Skin of body (tissue), 2 donors: Measurements from ENCODE around the gene PNLIPRP1. TPM values are rescaled to one million over a fixed set of nuclear protein-coding genes. Genes with fewer than 3 reads are reported as not detected.

Source experiments
- DNase-seq: peaks from one replicate; lab custom pipeline; 2025; lab: John Stamatoyannopoulos, UW
- total RNA-seq: library from RNA; depleted of rRNA; stranded (reverse); fragments of >200 nt; gene quantifications from one replicate; pipeline ENCODE4 v1.2.3, GENCODE V29; 2014

PNLIPRP1 gene
- total RNA-seq, 1 donor from 2014 or later = not detected

DNA sequence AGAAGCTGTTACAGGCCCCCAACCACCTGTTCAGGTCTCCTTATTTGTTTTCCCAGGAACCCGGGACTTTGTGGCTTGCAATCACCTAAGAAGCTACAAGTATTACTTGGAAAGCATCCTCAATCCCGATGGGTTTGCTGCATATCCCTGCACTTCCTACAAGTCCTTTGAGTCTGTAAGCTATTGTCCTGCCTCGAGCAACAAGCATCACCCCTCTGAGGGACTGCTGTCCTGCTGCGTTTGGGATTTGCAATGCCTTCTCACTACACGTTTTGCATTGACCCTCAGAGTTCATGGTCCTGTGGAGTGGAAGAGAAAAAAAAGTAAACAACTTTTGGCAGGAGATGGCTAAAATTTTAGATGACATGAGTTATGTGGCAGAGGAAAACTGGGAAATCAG is 9.2 kb downstream of the PNLIPRP1 start:
- DNase-seq = no peak

DNA sequence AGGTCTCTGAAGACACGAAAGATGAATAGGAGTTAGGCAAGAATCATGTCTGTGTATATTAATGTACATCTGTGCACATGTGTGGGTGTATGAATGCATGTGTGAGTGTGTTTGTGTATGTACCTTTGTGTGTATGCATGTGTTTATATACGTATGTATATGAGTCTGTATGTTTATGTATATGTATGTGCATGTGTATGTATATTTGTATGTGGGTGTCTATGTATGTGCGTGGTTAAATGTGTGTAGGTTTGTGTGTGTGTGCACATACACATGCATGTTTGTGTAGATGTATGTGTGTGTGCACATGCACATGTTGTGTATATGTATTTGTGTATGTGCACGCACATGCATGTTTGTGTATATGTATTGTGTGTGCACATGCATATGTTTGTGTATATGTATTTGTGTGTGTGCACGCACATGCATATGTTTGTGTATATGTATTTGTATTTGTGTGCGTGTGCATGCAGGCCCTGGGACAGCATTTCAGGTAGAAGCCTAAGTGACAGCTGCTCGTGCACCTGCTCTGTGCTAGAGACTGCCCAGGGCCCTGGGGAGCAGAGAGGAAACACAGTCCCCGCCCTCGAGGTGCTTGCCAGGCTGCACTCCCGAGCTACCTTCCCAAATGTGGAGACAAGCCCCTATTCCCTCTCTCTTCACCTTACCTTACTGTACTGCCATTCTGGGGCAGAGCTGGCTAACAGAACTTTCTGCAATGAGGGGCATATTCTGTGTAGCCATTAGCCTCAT is 12.1 kb downstream of the PNLIPRP1 start:
- no peak for DNase-seq

GRCh38 chr10:116606061-116606483 is 15.3 kb downstream of the PNLIPRP1 start:
- DNase-seq = no peak

DNA sequence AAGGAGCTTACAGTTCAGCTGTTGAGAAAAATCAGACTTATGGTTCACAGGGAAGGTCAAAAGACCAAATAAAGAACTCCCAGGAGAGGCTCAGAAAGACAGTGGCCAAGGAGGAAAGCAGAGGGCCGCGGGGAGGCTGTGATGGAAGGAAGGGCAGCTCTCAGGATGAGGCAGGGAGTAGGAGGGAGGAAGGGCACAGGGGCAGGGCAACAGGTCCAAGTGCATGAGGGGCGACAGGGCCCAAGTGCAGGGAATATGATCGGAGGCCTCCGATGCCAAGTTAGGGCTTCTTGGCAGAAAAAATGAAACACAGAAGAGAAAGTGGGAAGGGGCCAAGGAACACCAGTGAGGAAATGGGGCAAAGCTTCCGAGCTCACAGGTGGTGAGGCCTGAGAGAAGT is 16.6 kb downstream of the PNLIPRP1 start:
- DNase-seq = no peak

DNA sequence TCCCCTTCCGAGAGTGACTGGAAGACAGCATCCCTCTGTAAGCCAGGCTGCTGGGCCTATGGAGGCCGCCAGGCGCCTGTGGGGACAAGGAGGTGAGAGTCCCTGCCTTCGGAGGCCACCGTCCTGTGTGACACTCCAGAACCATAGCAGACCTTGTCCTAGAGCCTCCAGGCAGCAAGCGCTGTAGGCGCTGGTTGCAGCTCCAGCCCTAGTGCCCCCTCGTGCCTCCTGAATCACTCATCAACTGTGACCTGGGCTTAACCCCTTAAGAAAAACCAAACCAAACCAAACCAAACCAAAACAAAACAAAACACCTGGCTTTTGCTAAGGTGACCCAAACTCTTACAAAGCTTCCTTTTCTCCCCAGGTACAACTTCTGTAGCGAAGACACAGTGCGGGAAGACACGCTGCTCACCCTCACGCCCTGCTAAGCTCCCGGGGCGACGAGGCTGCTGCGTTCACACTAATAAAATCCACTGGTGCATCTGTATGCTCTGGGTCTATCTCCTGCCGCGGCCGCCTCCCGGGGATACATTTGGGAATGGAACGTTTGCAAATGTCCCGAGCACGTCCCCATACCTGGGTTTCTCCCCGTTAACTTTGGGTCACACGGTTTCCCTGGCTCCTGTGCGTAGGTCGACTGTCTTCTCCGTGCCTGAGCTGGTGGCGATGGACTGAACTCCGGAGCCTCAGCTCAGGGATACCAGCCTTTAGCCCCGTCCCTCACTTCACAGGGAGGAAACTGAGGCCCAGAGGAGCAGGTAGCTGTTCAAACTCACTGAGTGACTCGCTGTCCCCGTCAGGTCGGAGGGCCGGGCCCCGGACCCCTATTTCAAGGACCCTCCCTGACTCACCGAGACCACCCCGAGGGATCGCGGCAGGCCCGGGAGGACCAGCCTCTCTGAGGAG is 18.2 kb downstream of the PNLIPRP1 start:
- DNase-seq = no peak

- no peak for DNase-seq
These were observed 19.8 kb downstream of the PNLIPRP1 start for GRCh38 chr10:116610443-116611152.

DNA sequence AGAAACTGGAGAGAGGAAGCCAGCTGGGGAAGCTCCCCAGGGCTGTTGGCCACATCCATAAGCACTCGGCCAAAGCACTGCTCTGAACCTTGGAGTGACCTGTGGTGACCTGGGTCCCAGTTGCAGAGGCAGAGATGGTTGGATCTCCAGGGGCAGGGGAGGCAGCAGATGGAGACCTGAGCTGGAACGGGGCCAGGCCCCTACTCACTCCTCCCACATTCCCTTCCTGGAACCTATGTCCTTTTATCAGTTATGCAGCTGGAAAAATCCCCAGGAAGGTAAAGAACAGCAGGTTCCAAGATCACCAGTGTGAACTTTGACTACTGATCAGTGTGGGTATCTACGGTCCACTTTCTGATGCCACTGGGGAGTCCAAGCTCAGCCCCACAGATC is 20.4 kb downstream of the PNLIPRP1 start:
- DNase-seq = no peak

- DNase-seq = no peak
These were observed 21.5 kb downstream of the PNLIPRP1 start for GRCh38 chr10:116612107-116612769.

GRCh38 chr10:116613471-116613870 is 22.7 kb downstream of the PNLIPRP1 start:
- no peak for DNase-seq

DNA sequence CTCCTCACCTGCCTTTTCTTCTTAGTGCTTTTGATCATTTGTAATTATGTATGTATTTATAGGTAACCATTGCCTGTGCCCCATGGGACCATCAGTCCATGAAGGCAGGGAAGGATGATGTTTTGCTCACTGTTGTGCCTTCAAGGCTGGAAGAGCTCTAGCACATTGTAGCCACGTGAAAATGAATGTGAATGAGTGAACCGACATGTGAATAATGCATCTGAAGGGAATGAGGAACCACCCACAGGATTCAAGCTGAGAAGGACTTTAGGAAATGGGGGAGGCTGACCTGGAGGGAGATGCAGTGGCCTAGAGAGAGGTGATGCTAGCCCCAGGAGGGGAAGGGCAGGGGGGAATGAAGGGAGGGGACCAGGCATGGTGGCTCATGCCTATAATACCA is 24.0 kb downstream of the PNLIPRP1 start:
- DNase-seq = no peak

DNA sequence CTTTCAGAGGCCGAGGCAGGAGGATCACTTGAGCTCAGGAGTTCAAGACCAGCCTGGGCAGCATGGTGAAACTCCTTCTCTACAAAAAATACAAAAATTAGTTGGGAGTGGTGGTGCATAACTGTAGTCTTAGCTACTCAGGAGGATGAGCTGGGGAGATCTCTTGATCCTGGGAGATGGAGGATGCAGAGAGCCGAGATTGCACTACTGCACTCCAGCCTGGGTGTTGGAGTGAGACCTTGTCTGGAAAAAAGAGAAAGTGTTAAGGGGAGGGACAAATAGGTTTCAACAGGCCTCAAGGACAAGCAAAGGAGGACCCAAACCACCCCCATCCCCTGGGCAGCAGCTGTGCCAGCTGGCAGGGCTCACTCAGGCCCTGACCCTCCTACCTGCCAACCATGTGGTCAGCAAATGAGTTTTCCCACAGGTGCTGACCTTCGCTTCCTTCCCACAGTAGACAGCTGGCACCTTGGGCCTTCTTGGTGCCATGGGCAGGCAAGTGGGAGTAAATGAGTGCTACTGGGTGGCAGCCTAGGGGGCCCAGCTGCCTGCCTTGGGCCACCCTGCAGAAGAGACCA is 24.5 kb downstream of the PNLIPRP1 start:
- DNase-seq = no peak

DNA sequence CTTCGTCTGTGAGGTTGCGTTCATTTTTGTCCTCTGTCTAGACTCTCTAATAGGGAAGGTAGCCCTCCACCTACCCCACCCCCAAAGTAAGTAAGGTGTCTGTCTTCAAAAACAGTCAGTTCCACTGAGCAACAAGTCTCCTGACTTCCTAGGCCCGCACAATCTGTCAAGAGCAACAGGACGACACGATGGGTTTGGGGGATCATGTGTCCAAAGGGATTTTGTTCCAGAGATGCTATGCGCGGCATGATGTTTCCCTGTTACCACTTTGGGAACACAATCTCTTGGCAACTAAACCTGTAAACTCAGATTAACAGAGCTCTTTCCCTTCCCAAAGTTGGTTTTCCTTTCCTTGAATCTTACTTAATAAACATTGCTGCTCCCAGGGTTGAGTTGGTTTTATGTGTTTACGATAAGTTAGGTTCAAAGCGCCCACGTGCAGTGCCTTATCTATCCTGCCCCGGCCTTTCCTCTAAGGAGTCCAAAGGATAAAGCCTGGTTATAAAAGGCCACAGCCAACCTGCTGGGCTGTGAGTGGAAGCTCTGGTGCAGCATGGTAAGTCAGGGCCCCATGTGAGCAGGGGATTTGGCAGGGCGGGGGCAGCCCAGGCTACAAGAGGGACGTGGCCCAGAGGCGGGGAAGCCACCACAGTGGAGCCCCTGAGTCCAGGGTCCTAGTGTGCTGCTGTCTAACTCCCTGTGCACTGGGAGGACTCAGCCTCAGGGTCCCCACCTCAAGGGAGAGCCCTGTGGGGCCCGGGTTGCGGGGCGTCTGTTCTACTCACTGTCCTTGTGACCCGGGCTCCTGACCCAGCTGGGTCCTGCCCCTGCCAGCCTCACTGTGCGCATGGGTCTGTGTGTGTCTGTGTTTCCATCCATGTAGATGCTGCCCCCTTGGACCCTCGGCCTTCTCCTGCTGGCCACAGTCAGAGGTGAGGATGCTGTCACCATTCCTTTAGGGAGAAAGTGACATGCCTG is 30.0 kb downstream of the PNLIPRP1 start, which contains the start of gene PNLIPRP2:
PNLIPRP2 (plus strand) TSS at position 531 of the 978 bp plus-strand sequence.
- no peak for DNase-seq

- DNase-seq = no peak
These were observed 30.7 kb downstream of the PNLIPRP1 start for GRCh38 chr10:116621476-116621875.

DNA sequence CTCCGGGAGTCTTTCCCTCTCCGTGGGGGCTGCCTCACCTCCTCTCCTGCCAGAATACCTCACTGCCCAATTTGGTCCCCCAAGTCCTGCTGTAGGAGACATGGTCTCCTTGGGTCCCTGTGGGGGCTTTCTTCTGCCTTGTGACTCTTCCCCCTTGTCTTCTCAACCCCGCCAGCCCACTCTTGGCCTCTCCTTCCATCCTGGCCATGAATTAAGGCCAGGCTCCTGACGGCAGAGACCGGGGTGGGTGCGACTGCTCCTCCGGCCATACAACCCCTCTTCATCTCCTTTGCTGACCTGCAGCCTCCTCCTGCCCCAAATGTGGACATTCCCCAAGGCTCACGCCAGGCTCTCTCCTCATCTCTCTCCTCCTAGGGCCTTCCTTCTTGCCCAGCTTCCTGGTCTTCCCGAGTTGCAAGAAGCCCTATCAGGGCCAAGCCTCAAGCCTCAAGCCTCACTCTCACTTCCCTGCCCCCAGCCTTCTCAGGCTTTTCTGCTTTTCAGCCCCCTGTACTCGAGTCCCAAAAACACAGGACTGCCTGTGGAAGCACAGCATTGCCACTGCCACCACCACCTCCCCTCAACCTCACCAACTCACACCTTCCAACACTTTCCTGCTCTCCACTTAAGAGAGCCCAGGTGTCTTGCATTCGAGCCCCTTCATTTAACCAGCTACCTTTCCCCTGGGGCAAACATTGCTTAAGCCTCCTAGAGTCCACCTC is 31.3 kb downstream of the PNLIPRP1 start:
- DNase-seq = no peak

- no peak for DNase-seq
These were observed 35.1 kb downstream of the PNLIPRP1 start for GRCh38 chr10:116625845-116626244.

DNA sequence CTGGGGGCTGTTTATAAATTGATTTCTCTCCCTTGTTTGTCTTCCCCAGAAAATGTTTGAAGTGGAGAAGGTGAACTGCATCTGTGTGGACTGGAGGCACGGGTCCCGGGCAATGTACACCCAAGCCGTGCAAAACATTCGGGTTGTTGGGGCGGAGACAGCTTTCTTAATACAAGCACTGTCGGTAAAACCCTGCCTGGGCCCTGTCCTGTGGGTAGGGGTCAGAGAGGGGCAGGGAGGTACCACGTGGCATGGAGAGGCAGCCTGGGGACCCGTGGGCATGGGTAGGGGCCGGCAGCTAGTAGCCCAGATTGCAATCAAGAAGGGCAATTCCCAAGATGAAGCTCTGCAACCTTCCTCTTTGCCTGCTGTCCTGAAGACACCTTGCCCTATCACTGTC is 36.1 kb downstream of the PNLIPRP1 start:
- DNase-seq = no peak

DNA sequence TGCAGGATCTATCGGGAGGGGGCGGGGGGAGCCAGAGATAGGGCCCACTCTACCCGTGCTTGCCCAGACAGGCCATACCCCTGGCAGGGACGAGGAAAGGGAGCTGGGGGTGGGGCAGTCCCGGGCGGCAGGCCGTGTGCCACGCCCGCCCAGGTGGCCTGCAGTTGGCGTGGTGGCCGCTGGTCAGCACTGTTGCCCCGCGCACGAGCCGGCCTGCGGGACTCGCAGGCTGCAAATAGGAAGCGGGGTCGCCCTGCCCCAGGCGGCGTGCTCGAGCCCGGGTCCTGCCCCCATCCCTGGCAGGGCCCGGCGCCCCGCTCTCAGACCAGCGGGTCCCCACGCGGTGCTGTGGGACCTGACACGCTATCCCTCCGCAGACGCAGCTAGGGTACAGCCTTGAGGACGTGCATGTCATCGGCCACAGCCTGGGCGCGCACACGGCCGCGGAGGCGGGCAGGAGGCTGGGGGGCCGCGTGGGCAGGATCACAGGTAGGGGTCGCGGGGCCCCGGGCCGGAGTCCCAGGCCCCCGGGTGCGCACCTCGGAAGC is 36.7 kb downstream of the PNLIPRP1 start:
- no peak for DNase-seq

DNA sequence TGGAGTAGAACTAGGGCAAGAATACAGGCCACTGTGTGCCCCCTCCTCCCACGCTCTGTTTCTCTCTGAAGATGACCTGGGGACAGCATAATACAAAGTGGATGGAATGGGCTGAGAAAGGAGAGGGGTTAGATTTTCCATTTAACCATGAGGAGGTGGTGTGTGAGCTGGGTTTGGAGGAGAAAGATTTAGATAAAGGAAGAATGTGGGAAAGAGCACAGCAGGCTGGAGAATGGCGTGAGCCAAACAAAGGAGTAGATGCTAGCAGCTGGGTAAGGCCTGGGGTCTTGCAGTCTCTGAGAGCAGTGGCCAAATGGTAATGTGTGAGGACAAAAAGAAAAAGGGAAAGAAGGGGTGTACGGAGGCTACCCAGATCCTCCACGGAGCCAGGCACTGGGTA is 38.6 kb downstream of the PNLIPRP1 start:
- no peak for DNase-seq

DNA sequence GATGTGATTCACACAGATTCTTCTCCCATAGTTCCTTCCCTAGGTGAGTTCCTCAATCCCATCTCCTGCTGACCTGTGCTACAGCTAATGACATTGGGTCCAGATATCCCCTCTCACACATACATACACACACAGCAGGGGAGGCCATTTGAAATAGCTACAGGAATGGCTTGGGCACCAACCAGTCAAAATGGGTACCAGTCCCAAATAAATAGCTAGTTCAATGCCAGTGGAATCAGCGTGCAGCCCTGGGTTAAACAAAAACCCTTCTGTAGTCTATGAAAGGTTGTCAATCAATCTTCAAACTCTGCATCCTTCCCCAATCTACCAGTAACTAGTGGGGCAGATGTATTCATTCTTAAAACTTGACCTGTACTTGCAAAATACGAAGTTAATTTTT is 39.3 kb downstream of the PNLIPRP1 start:
- no peak for DNase-seq
